Urinary bladder (tissue), 4 donors: ENCODE results near the gene GDF7. TPM values are rescaled to one million over a fixed set of nuclear protein-coding genes. Genes with fewer than 3 reads are reported as not detected.
A peak's percentile ranks its signal among the peaks of the same experiment; 100 is the strongest.

Experiments used
- DNase-seq: peaks from one replicate; pipeline ENCODE4 v3.0.0-alpha.2; 2015; ENCODE audit errors: extremely low spot score
- H3K27ac ChIP-seq: one replicate; pipeline ENCODE4 v1.5.1; 2013; ENCODE audit warnings: low read depth, mild to moderate bottlenecking, moderate library complexity
- H3K36me3 ChIP-seq: one replicate; pipeline ENCODE4 v1.6.1; 2013; ENCODE audit warnings: mild to moderate bottlenecking, moderate library complexity; ENCODE audit not compliant: insufficient read depth
- H3K4me1 ChIP-seq: one replicate; pipeline ENCODE4 v1.6.1; 2013; ENCODE audit warnings: mild to moderate bottlenecking, moderate library complexity; ENCODE audit not compliant: insufficient read depth
- H3K4me3 ChIP-seq: one replicate; pipeline ENCODE4 v1.5.1; 2013; ENCODE audit warnings: low read depth, low read length
- whole genome bisulfite sequencing: extraction: QIAGEN DNeasy Blood & Tissue Kit; methylation state at CpG from one replicate; pipeline ENCODE4 v1.1.7; 2013; 5-methylcytosine and 5-hydroxymethylcytosine counted together
- polyA plus RNA-seq: library from polyadenylated mRNA; stranded (reverse); fragments of 200-250 nt; gene quantifications from one replicate; pipeline ENCODE4 v1.2.3, GENCODE V29; 2013
- total RNA-seq: library from RNA; depleted of rRNA; stranded (reverse); fragments of >200 nt; gene quantifications from one replicate; pipeline ENCODE4 v1.2.3, GENCODE V29; 2014
- donor health status: healthy with polysubstance abuse.
- donor health status: healthy.

Gene GDF7
- total and polyA plus RNA-seq, 2 donors, result 0.79 to 2.2 TPM

DNA sequence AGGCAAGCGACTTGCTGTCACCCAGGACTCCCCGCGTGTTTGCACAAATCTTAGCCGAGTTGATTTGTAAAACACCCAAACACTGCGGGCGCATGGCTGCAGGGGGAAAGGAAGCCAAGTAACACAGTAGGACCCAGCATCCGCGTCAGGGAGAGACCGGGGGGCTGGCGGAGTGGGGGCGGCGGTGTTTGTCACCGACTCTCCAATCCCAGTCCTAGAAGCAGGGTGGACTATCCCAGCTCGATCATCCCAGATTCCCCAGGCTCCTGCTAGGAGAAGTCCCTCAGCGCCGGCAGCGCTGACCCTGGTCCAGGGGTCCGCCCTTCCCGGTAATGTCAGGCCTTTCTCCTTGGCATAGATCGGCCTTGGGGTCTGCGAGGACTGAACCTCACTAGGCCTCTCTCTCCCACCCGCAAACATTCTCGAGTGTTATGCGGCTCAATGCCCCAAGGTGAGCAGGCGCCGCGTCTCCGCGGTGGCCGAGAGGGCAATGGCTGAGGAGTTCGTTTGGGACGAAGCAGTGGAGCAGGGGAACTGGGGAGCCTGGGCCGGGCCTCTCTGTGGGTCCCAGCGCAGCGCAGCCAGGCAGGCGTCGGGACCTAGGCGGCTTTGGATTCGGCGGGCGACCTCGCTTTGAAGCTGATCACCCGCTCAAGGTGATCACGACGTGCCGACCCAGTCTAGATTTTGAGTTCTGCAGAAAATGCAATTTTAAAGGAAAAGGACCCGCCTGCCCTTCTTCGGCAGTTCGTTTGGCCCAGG lies 1.5 kb upstream of the GDF7 start:
- Histone ChIP-seq H3K27ac (no peak overlapping the region), H3K36me3 (no peaks in the 10 kb centered on the region), H3K4me3 (peak overlapping the region; percentile 46), H3K4me1 (no peaks in the 10 kb centered on the region)
- no peak for DNase-seq
- WGBS, result 7% methylated on average over 49 of the region's 49 CpGs

DNA sequence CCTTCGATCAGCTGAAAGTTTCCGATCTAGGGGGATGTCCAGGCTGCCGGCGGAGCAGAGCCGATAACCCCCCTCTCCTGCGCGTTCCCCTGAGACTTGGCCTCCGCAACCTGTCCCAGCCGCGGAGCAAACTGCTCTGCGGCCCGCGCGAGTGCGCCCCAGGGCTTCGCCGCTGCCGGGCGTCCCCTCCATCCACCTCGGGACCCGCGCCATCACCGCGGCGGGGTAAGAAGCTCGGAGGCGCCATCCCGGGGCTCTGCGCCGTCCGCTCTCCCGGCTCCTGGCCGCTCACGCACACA lies 990 bp upstream of the GDF7 start:
- Histone ChIP-seq H3K4me3 (peak overlapping the region; percentile 46), H3K27ac (no peak overlapping the region), H3K4me1 (no peaks in the 10 kb centered on the region), H3K36me3 (no peaks in the 10 kb centered on the region)
- 2% methylated on average over 34 of the region's 34 CpGs for WGBS
- DNase-seq, result no peak

DNA sequence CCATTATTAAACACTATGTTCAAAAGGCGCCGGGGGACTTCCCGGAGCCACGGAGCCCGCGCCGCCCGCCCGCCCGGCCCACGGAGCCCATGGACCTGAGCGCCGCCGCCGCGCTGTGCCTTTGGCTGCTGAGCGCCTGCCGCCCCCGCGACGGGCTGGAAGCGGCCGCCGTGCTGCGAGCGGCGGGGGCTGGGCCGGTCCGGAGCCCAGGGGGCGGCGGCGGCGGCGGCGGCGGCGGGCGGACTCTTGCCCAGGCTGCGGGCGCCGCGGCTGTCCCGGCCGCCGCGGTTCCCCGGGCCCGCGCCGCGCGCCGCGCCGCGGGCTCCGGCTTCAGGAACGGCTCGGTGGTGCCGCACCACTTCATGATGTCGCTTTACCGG lies 197 bp downstream of the GDF7 start:
- Histone ChIP-seq H3K4me3 (peak overlapping the region; percentile 46), H3K27ac (peak overlapping the region; percentile 33), H3K36me3 (no peaks in the 10 kb centered on the region), H3K4me1 (no peaks in the 10 kb centered on the region)
- under 1% methylated on average over 59 of the region's 62 CpGs for WGBS
- DNase-seq, result no peak

DNA sequence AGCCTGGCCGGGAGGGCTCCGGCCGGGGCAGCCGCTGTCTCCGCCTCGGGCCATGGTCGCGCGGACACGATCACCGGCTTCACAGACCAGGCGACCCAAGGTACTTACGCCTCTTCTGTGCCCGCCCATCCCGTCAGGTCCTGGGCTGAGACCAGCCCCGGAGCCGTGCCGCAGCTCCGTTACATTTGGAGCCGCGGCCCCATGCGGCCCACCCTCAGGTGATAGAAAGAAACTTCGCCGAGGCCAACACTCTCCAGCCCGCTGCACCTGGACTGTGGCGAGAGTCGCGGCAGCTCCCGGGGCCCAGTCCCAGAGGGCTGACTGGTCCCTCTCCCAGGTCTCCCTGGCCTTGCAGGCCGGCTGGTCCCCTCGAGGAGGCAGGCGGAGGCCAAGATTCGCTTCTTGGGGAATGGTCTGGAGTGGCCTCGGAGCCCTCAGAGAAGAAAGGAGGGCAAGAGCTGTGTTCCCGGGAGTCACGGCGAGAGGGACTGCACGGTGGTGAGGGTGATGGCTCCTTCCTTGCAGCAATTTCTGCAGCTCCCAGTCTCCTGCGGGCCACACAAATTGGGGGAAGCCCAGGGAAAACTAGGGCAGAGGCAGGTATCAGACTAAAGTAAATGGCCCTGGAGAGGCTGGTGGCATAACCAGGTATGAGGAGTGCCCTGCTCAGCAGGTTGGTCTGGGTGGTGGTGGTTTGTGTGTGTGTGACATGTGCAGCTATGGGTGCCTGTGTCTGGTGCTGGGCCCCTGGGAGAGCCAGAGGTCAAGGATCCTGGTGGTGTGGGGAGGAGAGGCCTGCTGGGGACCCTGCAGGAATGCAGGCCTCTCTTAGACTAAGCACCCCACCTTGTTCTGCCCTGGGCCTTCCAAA lies 822 bp downstream of the GDF7 start:
- 30% methylated on average over 39 of the region's 39 CpGs for WGBS
- Histone ChIP-seq H3K4me3 (peak overlapping the region; percentile 46), H3K4me1 (no peaks in the 10 kb centered on the region), H3K36me3 (no peaks in the 10 kb centered on the region), H3K27ac (peak overlapping the region; percentile 33)
- no peak for DNase-seq

DNA sequence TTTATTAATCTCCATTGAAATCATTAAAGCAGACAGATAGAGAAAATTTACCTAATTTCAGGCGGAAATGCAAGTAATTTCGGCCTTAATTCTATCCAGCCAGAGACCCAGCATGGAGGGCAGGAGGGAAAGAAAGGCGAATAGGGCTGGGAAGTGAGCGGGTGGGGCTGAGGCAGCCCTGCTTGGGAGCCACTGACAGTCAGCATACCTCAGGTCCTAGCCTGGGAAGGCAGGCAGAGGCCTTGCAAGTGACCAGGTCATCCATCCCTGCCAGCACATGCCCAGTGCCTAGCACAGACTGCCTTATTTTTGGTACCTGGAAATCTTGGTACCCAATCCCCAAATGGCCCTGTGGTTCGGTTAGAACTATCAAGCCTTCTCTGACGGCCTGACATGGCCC lies 1.5 kb downstream of the GDF7 start:
- no peaks in the 10 kb centered on the region for H3K36me3 ChIP-seq
- H3K4me1 ChIP-seq, result no peaks in the 10 kb centered on the region
- no peak overlapping the region for H3K27ac ChIP-seq
- WGBS, result 92% methylated on average over 6 of the region's 6 CpGs
- no peak overlapping the region for H3K4me3 ChIP-seq
- no peak for DNase-seq

DNA sequence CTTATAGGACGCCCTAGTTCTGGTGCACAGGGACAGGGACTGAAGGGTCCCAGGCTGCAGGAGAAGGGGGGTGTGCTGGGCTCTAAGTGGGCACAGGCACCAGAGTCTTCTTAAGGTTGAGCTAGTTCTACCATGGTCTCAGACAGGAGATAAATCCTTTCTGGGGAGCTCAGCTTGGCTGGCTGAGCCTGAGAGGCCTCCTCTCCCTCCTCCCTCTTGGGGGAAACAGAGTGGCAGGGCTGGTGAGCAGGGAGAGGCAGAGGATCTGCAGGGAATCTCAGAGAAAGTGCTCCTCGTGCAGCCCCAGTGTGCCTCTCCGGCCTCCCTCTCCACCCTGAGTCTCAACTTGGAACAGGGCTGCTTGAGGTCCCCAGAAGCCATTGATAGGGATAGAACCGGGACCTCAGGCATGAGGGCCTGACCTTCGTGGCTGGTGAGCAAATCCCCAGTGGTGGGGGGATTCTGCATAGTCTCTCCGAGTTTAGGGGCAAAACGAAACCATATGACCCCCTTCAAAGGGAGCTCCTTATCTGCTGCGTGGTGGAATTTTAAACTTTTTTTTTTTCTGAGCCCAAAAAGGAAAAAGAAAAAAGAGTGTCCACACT lies 2.0 kb downstream of the GDF7 start:
- Histone ChIP-seq H3K27ac (no peak overlapping the region), H3K4me3 (no peak overlapping the region), H3K4me1 (no peaks in the 10 kb centered on the region), H3K36me3 (no peaks in the 10 kb centered on the region)
- DNase-seq, result no peak
- 73% methylated on average over 8 of the region's 8 CpGs for WGBS

DNA sequence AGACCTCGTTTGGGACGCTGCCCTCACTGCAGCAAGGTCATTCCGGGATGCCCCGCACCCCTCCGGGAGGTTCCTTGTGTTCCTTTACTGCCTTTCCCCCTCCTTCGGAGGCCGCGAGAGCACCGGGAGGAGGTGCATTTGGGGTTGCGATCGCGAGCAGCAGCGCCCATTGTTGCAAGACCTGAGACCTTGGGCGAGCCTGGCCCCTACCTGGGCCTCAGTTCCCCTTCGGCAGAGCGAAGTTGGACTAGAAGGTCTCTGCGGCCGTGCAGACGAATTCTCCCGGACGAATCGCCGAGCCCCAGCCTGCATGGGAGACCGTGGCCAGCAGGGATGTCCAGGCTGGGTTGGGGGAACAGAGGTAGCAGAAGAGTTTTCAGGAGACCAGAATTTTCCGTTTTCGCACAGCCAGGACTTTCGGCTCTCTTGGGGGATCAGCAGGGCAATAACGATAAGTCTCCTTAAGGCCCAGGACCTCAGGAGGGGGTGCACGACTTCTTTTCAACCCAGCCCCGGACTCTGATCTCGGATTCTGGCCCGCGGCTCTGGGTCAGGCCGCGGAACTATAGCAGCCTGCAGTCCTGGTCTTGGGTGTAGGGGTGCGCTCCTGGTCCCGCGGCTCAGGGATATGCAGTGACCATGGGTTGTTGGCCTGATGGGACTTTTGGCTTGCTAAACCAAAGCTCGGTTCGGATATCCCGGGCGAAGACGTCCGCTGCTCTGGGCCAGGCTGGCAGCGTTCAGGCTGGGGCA lies 2.8 kb downstream of the GDF7 start:
- H3K4me1 ChIP-seq, result no peaks in the 10 kb centered on the region
- DNase-seq, result no peak
- no peaks in the 10 kb centered on the region for H3K36me3 ChIP-seq
- H3K4me3 ChIP-seq, result no peak overlapping the region
- 53% methylated on average over 45 of the region's 45 CpGs for WGBS
- no peak overlapping the region for H3K27ac ChIP-seq

DNA sequence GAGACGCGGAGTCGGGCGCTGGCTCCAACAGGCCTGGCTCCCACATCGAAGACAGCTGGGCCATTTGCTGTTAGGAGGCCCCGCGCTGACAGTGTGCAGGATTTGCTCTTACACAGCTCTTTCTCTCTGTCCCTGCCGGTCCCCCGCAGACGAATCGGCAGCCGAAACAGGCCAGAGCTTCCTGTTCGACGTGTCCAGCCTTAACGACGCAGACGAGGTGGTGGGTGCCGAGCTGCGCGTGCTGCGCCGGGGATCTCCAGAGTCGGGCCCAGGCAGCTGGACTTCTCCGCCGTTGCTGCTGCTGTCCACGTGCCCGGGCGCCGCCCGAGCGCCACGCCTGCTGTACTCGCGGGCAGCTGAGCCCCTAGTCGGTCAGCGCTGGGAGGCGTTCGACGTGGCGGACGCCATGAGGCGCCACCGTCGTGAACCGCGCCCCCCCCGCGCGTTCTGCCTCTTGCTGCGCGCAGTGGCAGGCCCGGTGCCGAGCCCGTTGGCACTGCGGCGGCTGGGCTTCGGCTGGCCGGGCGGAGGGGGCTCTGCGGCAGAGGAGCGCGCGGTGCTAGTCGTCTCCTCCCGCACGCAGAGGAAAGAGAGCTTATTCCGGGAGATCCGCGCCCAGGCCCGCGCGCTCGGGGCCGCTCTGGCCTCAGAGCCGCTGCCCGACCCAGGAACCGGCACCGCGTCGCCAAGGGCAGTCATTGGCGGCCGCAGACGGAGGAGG lies 3.5 kb downstream of the GDF7 start:
- Histone ChIP-seq H3K36me3 (no peaks in the 10 kb centered on the region), H3K27ac (no peak overlapping the region), H3K4me1 (no peaks in the 10 kb centered on the region), H3K4me3 (no peak overlapping the region)
- WGBS, result 16% methylated on average over 83 of the region's 83 CpGs
- DNase-seq, result no peak

DNA sequence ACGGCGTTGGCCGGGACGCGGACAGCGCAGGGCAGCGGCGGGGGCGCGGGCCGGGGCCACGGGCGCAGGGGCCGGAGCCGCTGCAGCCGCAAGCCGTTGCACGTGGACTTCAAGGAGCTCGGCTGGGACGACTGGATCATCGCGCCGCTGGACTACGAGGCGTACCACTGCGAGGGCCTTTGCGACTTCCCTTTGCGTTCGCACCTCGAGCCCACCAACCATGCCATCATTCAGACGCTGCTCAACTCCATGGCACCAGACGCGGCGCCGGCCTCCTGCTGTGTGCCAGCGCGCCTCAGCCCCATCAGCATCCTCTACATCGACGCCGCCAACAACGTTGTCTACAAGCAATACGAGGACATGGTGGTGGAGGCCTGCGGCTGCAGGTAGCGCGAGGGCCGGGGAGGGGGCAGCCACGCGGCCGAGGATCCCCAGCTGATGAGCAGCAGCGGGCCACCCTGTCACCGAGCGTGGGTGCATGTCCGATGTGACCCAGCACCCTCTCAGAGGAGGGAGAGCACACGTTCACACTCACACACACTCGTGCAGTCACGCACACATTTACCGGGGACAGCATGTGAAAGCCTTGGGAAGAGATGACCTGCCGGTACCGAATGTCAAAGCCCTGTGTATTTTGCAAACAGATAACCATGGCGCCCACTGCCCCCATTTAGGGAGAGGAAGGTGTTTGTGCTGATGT lies 4.2 kb downstream of the GDF7 start:
- no peaks in the 10 kb centered on the region for H3K4me1 ChIP-seq
- no peak overlapping the region for H3K4me3 ChIP-seq
- DNase-seq, result no peak
- no peaks in the 10 kb centered on the region for H3K36me3 ChIP-seq
- H3K27ac ChIP-seq, result no peak overlapping the region
- WGBS, result 16% methylated on average over 60 of the region's 60 CpGs

DNA sequence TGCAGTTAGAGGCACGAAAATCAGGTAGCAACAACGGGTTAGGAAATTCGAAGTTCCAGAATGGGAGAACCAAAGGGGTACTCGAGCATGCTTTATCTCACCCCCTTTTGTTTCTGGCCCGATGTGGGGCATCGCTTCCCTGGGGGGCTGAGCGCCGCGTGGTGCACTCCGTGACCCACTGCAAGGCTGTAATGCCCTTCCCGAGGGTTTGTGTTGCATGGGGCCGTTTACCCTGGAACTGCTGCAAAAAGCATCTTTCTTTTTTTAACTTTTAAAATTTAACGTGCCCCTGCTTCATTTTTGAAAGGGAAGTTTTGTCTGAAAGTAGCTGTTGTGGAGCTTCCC lies 4.8 kb downstream of the GDF7 start:
- Histone ChIP-seq H3K36me3 (no peaks in the 10 kb centered on the region), H3K4me1 (no peaks in the 10 kb centered on the region), H3K4me3 (no peak overlapping the region), H3K27ac (no peak overlapping the region)
- no peak for DNase-seq
- WGBS, result 17% methylated on average over 13 of the region's 13 CpGs

DNA sequence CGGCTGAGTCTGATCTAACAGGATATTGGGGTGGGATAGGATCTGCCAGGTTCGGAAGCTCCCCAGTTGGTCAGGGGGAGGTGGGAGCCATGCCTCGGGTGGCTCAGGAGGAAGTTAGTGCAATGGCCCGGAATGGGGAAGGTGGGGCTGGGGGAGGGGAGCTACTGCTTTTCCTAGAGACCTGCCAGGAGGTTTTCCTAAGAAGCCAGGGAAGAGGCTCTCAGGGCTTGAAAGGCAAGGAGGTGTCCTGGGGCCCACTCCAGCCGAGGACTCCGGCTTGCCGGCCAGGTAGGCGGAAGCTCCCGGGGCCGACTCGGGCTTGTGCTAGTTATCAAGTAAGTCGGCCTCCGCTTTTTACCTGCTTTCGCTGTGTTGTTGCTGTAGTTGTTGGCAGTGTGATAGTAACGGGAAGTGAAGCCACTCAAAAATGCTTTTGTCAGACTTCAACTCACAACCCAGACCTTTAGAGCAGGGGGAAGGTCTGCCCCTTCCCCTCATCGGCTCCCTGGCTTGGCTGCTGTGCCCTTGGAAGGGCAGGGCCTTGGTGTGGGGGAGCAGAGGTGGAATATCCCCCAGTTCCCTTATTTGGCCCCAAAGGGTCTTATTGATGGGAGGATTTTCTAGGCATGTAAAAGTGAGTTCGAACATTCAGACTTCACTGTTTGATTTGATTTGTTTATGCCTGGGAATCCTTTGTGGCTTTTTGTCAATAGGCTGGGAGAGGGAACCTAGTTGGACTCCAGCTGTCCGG lies 5.4 kb downstream of the GDF7 start:
- Histone ChIP-seq H3K36me3 (no peaks in the 10 kb centered on the region), H3K4me3 (no peak overlapping the region), H3K27ac (no peak overlapping the region), H3K4me1 (no peaks in the 10 kb centered on the region)
- 42% methylated on average over 18 of the region's 18 CpGs for WGBS
- no peak for DNase-seq

DNA sequence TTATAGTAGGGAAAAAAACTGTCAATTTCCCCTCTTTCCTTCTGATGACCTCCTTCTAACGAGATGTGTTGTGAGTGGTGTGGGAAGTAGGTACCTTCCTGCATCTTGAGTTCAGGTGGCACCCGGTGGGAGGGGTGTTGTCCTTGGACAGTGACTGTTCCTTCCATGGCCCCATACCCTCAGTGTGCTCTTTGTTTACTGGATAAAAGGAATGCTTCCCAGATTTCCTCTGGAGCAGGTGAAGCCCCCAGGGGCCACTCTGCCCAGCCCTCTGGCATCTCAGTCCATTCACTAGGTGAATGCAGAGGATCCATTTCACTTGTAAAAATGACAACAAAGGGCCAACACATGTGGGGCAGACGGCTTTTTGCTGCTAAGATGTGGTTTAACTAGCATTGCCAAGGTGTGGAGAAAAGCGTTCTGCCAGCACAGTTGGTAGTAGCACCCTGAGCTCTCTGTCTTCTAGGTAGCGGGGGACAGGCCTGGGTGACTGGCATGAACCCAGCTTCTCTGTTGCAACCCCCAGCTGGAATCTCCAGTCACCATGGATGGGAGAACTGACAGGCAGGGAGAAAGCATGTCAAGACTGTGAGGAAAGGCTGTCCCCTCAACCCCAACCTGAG lies 6.9 kb downstream of the GDF7 start:
- 79% methylated on average over 5 of the region's 5 CpGs for WGBS

More for the DNA sequence above, 6.9 kb downstream of the GDF7 start:
- DNase-seq, result no peak
- H3K4me3 ChIP-seq, result no peak overlapping the region
- no peaks in the 10 kb centered on the region for H3K36me3 ChIP-seq
- no peaks in the 10 kb centered on the region for H3K4me1 ChIP-seq
- H3K27ac ChIP-seq, result no peak overlapping the region
